ENCODE data around the gene MOCS2.

DNA sequence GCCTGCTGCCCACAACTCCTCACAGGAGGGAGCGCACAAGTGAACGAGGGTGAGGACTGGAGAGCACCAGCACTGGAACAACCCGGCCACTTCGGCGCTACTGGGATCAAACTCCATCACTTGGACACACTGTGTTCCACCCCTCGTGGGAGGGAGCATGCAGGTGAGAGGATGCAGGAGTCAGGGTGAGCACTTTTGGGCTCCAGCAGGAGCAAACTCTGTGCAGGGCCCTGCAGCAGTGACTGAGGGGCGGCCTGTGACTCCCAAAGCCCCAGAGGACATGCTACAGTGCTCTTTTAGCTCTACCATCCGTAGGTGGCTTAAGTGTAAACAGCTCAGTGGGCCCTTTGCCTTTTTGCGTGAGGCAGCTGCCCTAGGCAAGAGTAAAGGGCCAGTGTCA is 4.4 kb upstream of the MOCS2 start:
- TF ChIP-seq, protein P1, sequence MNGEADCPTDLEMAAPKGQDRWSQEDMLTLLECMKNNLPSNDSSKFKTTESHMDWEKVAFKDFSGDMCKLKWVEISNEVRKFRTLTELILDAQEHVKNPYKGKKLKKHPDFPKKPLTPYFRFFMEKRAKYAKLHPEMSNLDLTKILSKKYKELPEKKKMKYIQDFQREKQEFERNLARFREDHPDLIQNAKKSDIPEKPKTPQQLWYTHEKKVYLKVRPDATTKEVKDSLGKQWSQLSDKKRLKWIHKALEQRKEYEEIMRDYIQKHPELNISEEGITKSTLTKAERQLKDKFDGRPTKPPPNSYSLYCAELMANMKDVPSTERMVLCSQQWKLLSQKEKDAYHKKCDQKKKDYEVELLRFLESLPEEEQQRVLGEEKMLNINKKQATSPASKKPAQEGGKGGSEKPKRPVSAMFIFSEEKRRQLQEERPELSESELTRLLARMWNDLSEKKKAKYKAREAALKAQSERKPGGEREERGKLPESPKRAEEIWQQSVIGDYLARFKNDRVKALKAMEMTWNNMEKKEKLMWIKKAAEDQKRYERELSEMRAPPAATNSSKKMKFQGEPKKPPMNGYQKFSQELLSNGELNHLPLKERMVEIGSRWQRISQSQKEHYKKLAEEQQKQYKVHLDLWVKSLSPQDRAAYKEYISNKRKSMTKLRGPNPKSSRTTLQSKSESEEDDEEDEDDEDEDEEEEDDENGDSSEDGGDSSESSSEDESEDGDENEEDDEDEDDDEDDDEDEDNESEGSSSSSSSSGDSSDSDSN (IDR thresholded peaks at IDR 0.05; ENCODE audit: borderline replicate concordance in 1 of 2, low read depth in 2 of 2, low read length in 2 of 2), result no peak
- TF ChIP-seq, protein P2, sequence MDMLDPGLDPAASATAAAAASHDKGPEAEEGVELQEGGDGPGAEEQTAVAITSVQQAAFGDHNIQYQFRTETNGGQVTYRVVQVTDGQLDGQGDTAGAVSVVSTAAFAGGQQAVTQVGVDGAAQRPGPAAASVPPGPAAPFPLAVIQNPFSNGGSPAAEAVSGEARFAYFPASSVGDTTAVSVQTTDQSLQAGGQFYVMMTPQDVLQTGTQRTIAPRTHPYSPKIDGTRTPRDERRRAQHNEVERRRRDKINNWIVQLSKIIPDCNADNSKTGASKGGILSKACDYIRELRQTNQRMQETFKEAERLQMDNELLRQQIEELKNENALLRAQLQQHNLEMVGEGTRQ (CRISPR knock-in tag; IDR thresholded peaks at IDR 0.05), result no peak
- no peak for TF ChIP-seq SETDB1 (IDR thresholded peaks at IDR 0.05; ENCODE audit: low read length)
- TF ChIP-seq SIN3A (IDR thresholded peaks at IDR 0.05; ENCODE audit: borderline replicate concordance in 2 of 2, control insufficient read depth in 1 of 2, low read depth in 2 of 2, low read length in 2 of 2), result no peak
- no peak for TF ChIP-seq FOXM1 (IDR thresholded peaks at IDR 0.05; ENCODE audit: low read depth)
- no peak for TF ChIP-seq FOXM1 (CRISPR knock-in tag; IDR thresholded peaks at IDR 0.05; ENCODE audit: low read depth)
- TF ChIP-seq FOSL1 (tag; conservative IDR thresholded peaks at IDR 0.05), result no peak
- TF ChIP-seq DPF2 (IDR thresholded peaks at IDR 0.05), result no peak
- no peak for TF ChIP-seq GATAD2B (IDR thresholded peaks at IDR 0.05; ENCODE audit: borderline replicate concordance)
- TF ChIP-seq TAF9B (IDR thresholded peaks at IDR 0.05; ENCODE audit: partially characterized antibody), result no peak
- no peak for TF ChIP-seq HCFC1 (IDR thresholded peaks at IDR 0.05; ENCODE audit: low read depth, low read length)
- TF ChIP-seq RAD21 (CRISPR knock-in tag; conservative IDR thresholded peaks at IDR 0.05 in 1 of 2, IDR thresholded peaks at IDR 0.05 in 1 of 2), result no peak

Data from K562 (cell line).